HepG2 (cell line): ENCODE data around the gene UCKL1. TPM values are rescaled to one million over a fixed set of nuclear protein-coding genes. Genes with fewer than 3 reads are reported as not detected.
A peak's percentile ranks its signal among the peaks of the same experiment; 100 is the strongest.

Experiments
- ERF ChIP-seq: IDR thresholded peaks from 2 replicates; pipeline ENCODE4 v1.6.1; 2018; ENCODE audit warnings: missing biosample characterization, missing genetic modification reagents
- ESRRA ChIP-seq: sonication (generic); formaldehyde crosslinking; IDR thresholded peaks from 2 replicates; pipeline ENCODE4 v1.5.1; 2020; ENCODE audit warnings: mild to moderate bottlenecking, low read depth, missing genetic modification reagents
- FOXK2 ChIP-seq: fragments of 450-650 bp; IDR thresholded peaks from 2 replicates; pipeline ENCODE4 v1.6.1; 2016
- GMEB2 ChIP-seq: IDR thresholded peaks from 2 replicates; pipeline ENCODE4 v1.6.1; 2016; ENCODE audit warnings: missing biosample characterization, missing genetic modification reagents, low read depth
- JUND ChIP-seq: sonication (generic); formaldehyde crosslinking; IDR thresholded peaks from 2 replicates; pipeline ENCODE4 v1.8.0; 2022; ENCODE audit warnings: mild to moderate bottlenecking, missing genetic modification reagents
- NCOR1 ChIP-seq: fragments of 200-600 bp; sonication (generic); IDR thresholded peaks from 2 replicates; pipeline ENCODE4 v1.7.0; 2017; ENCODE audit warnings: antibody characterized with exemption, low read length, borderline replicate concordance
- SP2 ChIP-seq: sonication (generic); formaldehyde crosslinking; IDR thresholded peaks from 2 replicates; pipeline ENCODE4 v1.5.1; 2020; ENCODE audit warnings: mild to moderate bottlenecking, missing genetic modification reagents
- TERF1 ChIP-seq: sonication (generic); formaldehyde crosslinking; IDR thresholded peaks from 2 replicates; pipeline ENCODE4 v1.8.0; 2022; ENCODE audit warnings: mild to moderate bottlenecking, missing genetic modification reagents, moderate library complexity
- ZBTB3 ChIP-seq: sonication (generic); formaldehyde crosslinking; IDR thresholded peaks from 2 replicates; pipeline ENCODE4 v1.4.0; 2020; ENCODE audit warnings: low read depth, mild to moderate bottlenecking, moderate library complexity, missing genetic modification reagents, borderline replicate concordance
- ZFP36L2 ChIP-seq: sonication (generic); formaldehyde crosslinking; IDR thresholded peaks from 2 replicates; pipeline ENCODE4 v1.4.0; 2020; ENCODE audit warnings: missing genetic modification reagents
- ZNF160 ChIP-seq: sonication (generic); formaldehyde crosslinking; IDR thresholded peaks from 2 replicates; pipeline ENCODE4 v1.8.0; 2022; ENCODE audit warnings: mild to moderate bottlenecking, inconsistent platforms, missing genetic modification reagents
- ZNF275 ChIP-seq: sonication (generic); formaldehyde crosslinking; IDR thresholded peaks from 2 replicates; pipeline ENCODE4 v1.8.0; 2022; ENCODE audit warnings: missing genetic modification reagents, mild to moderate bottlenecking, inconsistent platforms, borderline replicate concordance
- ZNF281 ChIP-seq: sonication (generic); formaldehyde crosslinking; IDR thresholded peaks from 2 replicates; pipeline ENCODE4 v1.4.0; 2020; ENCODE audit warnings: missing genetic modification reagents, borderline replicate concordance
- ZNF333 ChIP-seq: sonication (generic); formaldehyde crosslinking; IDR thresholded peaks from 2 replicates; pipeline ENCODE4 v1.4.0; 2020; ENCODE audit warnings: mild to moderate bottlenecking, missing genetic modification reagents, borderline replicate concordance
- ZNF616 ChIP-seq: sonication (generic); formaldehyde crosslinking; IDR thresholded peaks from 2 replicates; pipeline ENCODE4 v1.5.0; 2020; ENCODE audit warnings: low read depth, mild to moderate bottlenecking, missing genetic modification reagents
- ZNF770 ChIP-seq: sonication (generic); formaldehyde crosslinking; IDR thresholded peaks from 2 replicates; pipeline ENCODE4 v1.5.0; 2020; ENCODE audit warnings: mild to moderate bottlenecking, missing genetic modification reagents
- ZNF839 ChIP-seq: sonication (generic); formaldehyde crosslinking; IDR thresholded peaks from 2 replicates; pipeline ENCODE4 v1.4.0; 2020; ENCODE audit warnings: missing genetic modification reagents, mild to moderate bottlenecking, borderline replicate concordance
- ZSCAN25 ChIP-seq: sonication (generic); formaldehyde crosslinking; IDR thresholded peaks from 2 replicates; pipeline ENCODE4 v1.8.0; 2022; ENCODE audit warnings: mild to moderate bottlenecking, missing genetic modification reagents
- polyA plus RNA-seq, 8 experiments: library from polyadenylated mRNA; depleted of rRNA in 3 of 8; stranded (reverse) in 7 of 8; unstranded in 1 of 8; fragments of >200 nt; fragmentation: Illumina TruSeq in 4 of 8; extraction: Trizol in 4 of 8; gene quantifications; 2 replicates each; pipeline versions ENCODE4 v1.2.1 to v1.2.3, GENCODE V29; 2011 to 2016; ENCODE audit warnings: low read depth in 4 of 8, missing spikeins in 1 of 8, mixed read lengths in 1 of 8; ENCODE audit not compliant: insufficient read depth in 1 of 8
- total RNA-seq, 5 experiments: library from RNA; depleted of rRNA; stranded (reverse); fragments of >200 nt; fragmentation: Illumina TruSeq; extraction: Trizol; gene quantifications; 2 replicates each; pipeline ENCODE4 v1.2.3, GENCODE V29; 2016; ENCODE audit warnings: low read depth in 1 of 5

Gene UCKL1
- total and polyA plus RNA-seq, 2 of the 13 experiments (the other 11 are each of a cell fraction or from before 2014, with no cell fraction given) = 50.2 to 126 TPM

- TF ChIP-seq ZNF281 = peak; percentile 41; the same call in 1 of the 2 replicates
- TF ChIP-seq ZSCAN25 (CRISPR knock-in tag) = peak; percentile 30; the same call in 1 of the 2 replicates
- TF ChIP-seq FOXK2 = no peak; the same call in 1 of the 2 replicates
- no peak for TF ChIP-seq ZFP36L2 (CRISPR knock-in tag)
- TF ChIP-seq GMEB2 = no peak
- 0 out of 2 replicates have a peak, but pooled peaks have one; percentile 35 for TF ChIP-seq ESRRA
- no peak for TF ChIP-seq ZNF333 (CRISPR knock-in tag)
- peak; percentile 58; the same call in 1 of the 2 replicates for TF ChIP-seq NCOR1
- peak; percentile 2; the same call in 1 of the 2 replicates for TF ChIP-seq ZNF839 (CRISPR knock-in tag)
- no peak for TF ChIP-seq JUND (CRISPR knock-in tag)
- TF ChIP-seq SP2 = no peak
- no peak for TF ChIP-seq ZNF616 (CRISPR knock-in tag)
- 0 out of 2 replicates have a peak, but pooled peaks have one; percentile 23 for TF ChIP-seq ZNF275 (CRISPR knock-in tag)
- TF ChIP-seq ERF = peak; percentile 81
- TF ChIP-seq TERF1 = no peak
- no peak for TF ChIP-seq ZNF160 (CRISPR knock-in tag)
- no peak; the same call in 1 of the 2 replicates for TF ChIP-seq ZNF770 (CRISPR knock-in tag)
- TF ChIP-seq ZBTB3 (CRISPR knock-in tag) = no peak
These were observed 59.7 kb downstream of the UCKL1 start (continued) for GRCh38 chr20:63896264-63897105.
